HFFc6 (cell line): ENCODE data around the gene SRPK2. TPM values are rescaled to one million over a fixed set of nuclear protein-coding genes. Genes with fewer than 3 reads are reported as not detected.

ENCODE experiments used
- DNase-seq: peaks from one replicate; pipeline ENCODE4 v3.0.0-alpha.2; 2018
- H3K27ac Mint-ChIP-seq: 2 replicates; pipeline ENCODE4 v1.8.0; 2020; ENCODE audit warnings: mild to moderate bottlenecking, mixed read lengths
- H3K27me3 Mint-ChIP-seq: 2 replicates; pipeline ENCODE4 v1.8.0; 2021; ENCODE audit warnings: mild to moderate bottlenecking, moderate library complexity, mixed read lengths; ENCODE audit not compliant: insufficient read depth
- H3K36me3 Mint-ChIP-seq: 2 replicates; pipeline ENCODE4 v1.8.0; 2021; ENCODE audit warnings: low read depth, mixed read lengths
- H3K4me1 Mint-ChIP-seq: 2 replicates; pipeline ENCODE4 v1.8.0; 2020; ENCODE audit warnings: low read depth, mixed read lengths
- H3K4me3 Mint-ChIP-seq: 2 replicates; pipeline ENCODE4 v1.8.0; 2020; ENCODE audit warnings: mild to moderate bottlenecking, moderate library complexity, mixed read lengths
- H3K9me3 Mint-ChIP-seq: 2 replicates; pipeline ENCODE4 v1.8.0; 2020; ENCODE audit warnings: mild to moderate bottlenecking, mixed read lengths
- CTCF ChIP-seq: fragments of 200-600 bp; sonication (generic); IDR thresholded peaks from 2 replicates; pipeline ENCODE4 v1.5.0; 2021; ENCODE audit warnings: antibody characterized with exemption, mild to moderate bottlenecking
- total RNA-seq, 6 experiments: library from RNA; stranded (reverse); fragmentation: NEBNext Ultra II Directional; extraction: Animal tissue kit (Norgen Biotek cat#: 25700); gene quantifications; 2 replicates in 1 of 6; 3 replicates in 5 of 6; pipeline ENCODE4 v1.2.3, GENCODE V29; 2021

SRPK2 gene
- total RNA-seq, 6 experiments from 2014 or later, result 45.2 to 49.3 (median 46.7) TPM

- DNase-seq, result no peak
- H3K9me3 Mint-ChIP-seq, result no peaks in the 10 kb centered on the region
- H3K27me3 Mint-ChIP-seq, result no peaks in the 10 kb centered on the region
- peaks cover 34% of the 10 kb centered on the region for H3K4me1 Mint-ChIP-seq
- no peak overlapping the region for H3K27ac Mint-ChIP-seq
- TF ChIP-seq CTCF, result no peak
- H3K36me3 Mint-ChIP-seq, result peaks cover 7% of the 10 kb centered on the region
- H3K4me3 Mint-ChIP-seq, result no peak overlapping the region
These were observed 255.9 kb downstream of the SRPK2 start for GRCh38 chr7:105132835-105133234.

DNA sequence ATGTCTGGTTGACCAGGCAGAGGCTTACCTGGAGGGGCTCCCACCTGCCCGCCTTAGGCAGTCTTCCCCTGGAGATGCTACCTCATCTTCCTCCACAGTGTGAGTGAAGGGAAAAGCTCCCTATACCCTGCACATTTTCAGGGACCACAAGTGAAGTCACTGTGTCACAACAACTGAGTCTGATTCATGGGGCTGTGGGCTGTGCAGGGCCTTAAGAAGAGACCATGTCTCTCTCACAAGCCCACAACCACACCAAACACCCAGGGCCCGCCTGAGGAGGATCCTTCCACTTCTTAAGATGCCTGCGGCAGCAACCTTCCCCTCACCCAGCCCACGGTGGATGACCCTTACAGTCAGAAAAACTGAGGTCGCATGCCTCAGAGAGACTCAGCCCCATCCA, 256.4 kb downstream of the SRPK2 start:
- no peak overlapping the region for H3K27ac Mint-ChIP-seq
- peaks cover 34% of the 10 kb centered on the region for H3K4me1 Mint-ChIP-seq

DNA sequence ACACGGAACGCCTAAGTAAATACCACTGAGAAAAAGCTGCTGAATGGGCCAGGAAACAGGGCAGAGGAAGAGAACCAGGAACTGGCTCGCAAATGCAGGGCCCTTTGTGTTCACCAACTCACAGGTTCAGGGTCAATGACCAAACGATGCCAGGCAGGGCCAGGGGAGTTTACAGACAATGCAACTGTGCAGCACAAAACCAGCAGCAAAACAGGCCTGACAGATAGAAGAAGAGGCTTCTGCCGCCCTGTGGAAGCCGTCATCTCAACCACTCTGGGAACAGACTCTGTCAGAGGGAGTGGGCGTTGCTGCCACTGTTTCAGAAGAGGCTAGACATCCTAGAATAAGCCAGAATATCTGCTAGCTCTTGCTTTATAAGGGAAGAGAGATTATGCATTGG, 256.8 kb downstream of the SRPK2 start:
- Mint-ChIP-seq H3K27me3 (no peaks in the 10 kb centered on the region), H3K27ac (no peak overlapping the region), H3K36me3 (peaks cover 4% of the 10 kb centered on the region), H3K4me3 (no peak overlapping the region), H3K9me3 (no peaks in the 10 kb centered on the region), H3K4me1 (peaks cover 32% of the 10 kb centered on the region)
- no peak for DNase-seq
- TF ChIP-seq CTCF, result no peak

More for the DNA sequence above, 256.4 kb downstream of the SRPK2 start:
- no peaks in the 10 kb centered on the region for H3K9me3 Mint-ChIP-seq
- H3K4me3 Mint-ChIP-seq, result no peak overlapping the region
- no peaks in the 10 kb centered on the region for H3K27me3 Mint-ChIP-seq
- no peak for DNase-seq
- peaks cover 4% of the 10 kb centered on the region for H3K36me3 Mint-ChIP-seq
- no peak for TF ChIP-seq CTCF

GRCh38 chr7:105131033-105131656, 257.6 kb downstream of the SRPK2 start:
- Mint-ChIP-seq H3K4me1 (peaks cover 25% of the 10 kb centered on the region), H3K27me3 (peaks cover 2% of the 10 kb centered on the region; the same call in 1 of the 2 replicates), H3K9me3 (no peaks in the 10 kb centered on the region), H3K4me3 (no peak overlapping the region), H3K27ac (peak overlapping the region; percentile 3; the same call in 1 of the 2 replicates), H3K36me3 (peaks cover 7% of the 10 kb centered on the region)
- peak; percentile 27 for DNase-seq
- TF ChIP-seq CTCF, result no peak

GRCh38 chr7:105130580-105130979, 258.1 kb downstream of the SRPK2 start:
- peaks cover 22% of the 10 kb centered on the region for H3K4me1 Mint-ChIP-seq
- H3K9me3 Mint-ChIP-seq, result no peaks in the 10 kb centered on the region
- no peak overlapping the region for H3K27ac Mint-ChIP-seq
- peaks cover 11% of the 10 kb centered on the region for H3K36me3 Mint-ChIP-seq
- no peak for TF ChIP-seq CTCF
- DNase-seq, result no peak
- no peak overlapping the region for H3K4me3 Mint-ChIP-seq
- H3K27me3 Mint-ChIP-seq, result peaks cover 2% of the 10 kb centered on the region; the same call in 1 of the 2 replicates
